ACC112 (cell line): ENCODE data around the gene BACE2.

Source experiments
- H2AFZ ChIP-seq: fragments of 200-600 bp; sonication (generic); one replicate; pipeline ENCODE4 v1.6.0; 2017; ENCODE audit warnings: antibody characterized with exemption, low read length; ENCODE audit not compliant: unreplicated experiment
- H3K27ac ChIP-seq: fragments of 200-600 bp; sonication (generic); 2 replicates; pipeline ENCODE4 v1.5.1; 2014; ENCODE audit warnings: low read depth, mild to moderate bottlenecking, antibody characterized with exemption, low read length, moderate library complexity
- H3K27me3 ChIP-seq: fragments of 200-600 bp; sonication (generic); 2 replicates; pipeline ENCODE4 v1.6.1; 2014; ENCODE audit warnings: mild to moderate bottlenecking, antibody characterized with exemption, low read length, moderate library complexity, mixed read lengths; ENCODE audit not compliant: insufficient read depth
- H3K36me3 ChIP-seq: fragments of 200-600 bp; sonication (generic); 2 replicates; pipeline ENCODE4 v1.6.1; 2016; ENCODE audit warnings: mild to moderate bottlenecking, antibody characterized with exemption, low read length, moderate library complexity, mixed read lengths; ENCODE audit not compliant: insufficient read depth
- H3K4me1 ChIP-seq: fragments of 200-600 bp; sonication (generic); one replicate; pipeline ENCODE4 v1.6.1; 2016; ENCODE audit warnings: low read length, mixed read lengths; ENCODE audit not compliant: insufficient read depth, unreplicated experiment, control insufficient read depth
- H3K4me3 ChIP-seq: fragments of 200-600 bp; sonication (generic); 2 replicates; pipeline ENCODE4 v1.5.1; 2014; ENCODE audit warnings: mild to moderate bottlenecking, low read depth, low read length
- H3K79me2 ChIP-seq: fragments of 200-600 bp; sonication (generic); one replicate; pipeline ENCODE4 v1.6.0; 2016; ENCODE audit warnings: low read length; ENCODE audit not compliant: control insufficient read depth, unreplicated experiment, insufficient read depth

Gene BACE2

DNA sequence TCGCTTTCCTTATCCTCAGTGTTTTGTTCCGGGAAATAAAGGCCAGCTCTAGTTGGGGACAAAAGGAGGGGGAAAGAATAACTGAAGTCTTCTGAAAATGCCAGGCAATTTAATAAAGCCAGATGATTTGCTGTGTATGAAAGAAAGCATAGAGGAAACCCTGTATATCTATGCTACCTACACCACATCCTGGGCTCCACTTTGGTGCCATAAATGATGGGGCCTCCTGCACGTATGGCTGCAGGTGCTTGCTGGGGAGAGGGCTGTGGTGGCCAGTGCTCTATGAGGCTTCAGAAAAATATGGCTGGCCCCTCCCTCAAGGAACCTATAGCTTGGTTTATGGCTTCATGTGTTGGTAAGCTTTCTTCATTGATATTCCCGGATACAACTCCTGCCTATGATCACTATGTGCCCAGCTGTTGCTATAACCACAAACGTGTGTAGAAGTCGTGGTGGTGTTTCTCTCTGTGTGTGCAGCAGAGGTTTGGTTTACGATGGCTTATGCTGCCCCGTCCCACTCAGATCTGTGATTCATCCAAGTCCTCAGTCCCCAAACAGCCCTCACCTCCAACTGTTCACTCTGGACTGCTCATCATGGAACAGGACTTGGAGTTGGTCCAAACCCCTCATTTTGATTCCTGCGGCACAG is 59.5 kb downstream of the BACE2 start:
- Histone ChIP-seq H3K4me1 (no peaks in the 10 kb centered on the region), H3K27me3 (no peaks in the 10 kb centered on the region), H3K36me3 (no peaks in the 10 kb centered on the region), H3K27ac (no peak overlapping the region), H3K79me2 (no peaks in the 10 kb centered on the region), H2AFZ (no peak overlapping the region), H3K4me3 (no peak overlapping the region)

DNA sequence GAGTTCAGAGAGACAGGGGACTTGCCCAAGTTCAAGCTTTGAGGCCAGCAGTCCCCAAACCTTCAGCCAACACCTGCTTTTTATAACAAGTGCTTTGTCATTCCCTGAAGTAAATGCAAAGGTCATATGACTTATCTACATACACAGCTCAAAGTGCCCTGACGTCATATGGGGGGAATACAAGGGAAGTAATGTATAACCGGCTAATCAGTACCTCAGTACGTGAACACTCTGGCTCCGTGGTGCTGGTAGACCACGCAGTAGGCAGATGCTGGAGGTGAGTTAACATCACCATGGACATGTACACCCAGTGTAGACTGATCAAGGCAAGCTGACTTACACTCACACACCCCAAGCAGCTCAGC is 60.0 kb downstream of the BACE2 start:
- Histone ChIP-seq H3K36me3 (no peaks in the 10 kb centered on the region), H2AFZ (no peak overlapping the region), H3K4me1 (no peaks in the 10 kb centered on the region), H3K79me2 (no peaks in the 10 kb centered on the region), H3K4me3 (no peak overlapping the region), H3K27ac (no peak overlapping the region), H3K27me3 (no peaks in the 10 kb centered on the region)

DNA sequence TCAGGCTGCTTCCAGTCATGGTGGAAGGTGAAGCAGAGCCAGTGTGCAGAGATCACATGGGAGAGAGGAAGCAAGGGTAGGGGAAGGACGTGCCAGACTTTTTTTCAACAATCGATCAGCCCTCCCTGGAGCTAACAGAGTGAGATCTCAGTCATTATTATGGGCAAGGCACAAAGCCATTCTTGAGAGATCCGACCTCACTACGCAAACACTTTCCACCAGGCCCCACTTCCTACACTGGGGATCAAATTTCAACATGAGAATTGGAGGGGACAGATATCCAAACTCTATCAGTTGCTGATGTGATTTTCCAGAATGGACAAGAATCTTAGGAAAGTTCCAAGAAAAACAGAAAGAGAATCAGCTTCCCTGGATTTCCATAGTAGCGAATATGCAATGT is 60.5 kb downstream of the BACE2 start:
- Histone ChIP-seq H3K79me2 (no peaks in the 10 kb centered on the region), H2AFZ (no peak overlapping the region), H3K27ac (no peak overlapping the region), H3K36me3 (no peaks in the 10 kb centered on the region), H3K4me1 (no peaks in the 10 kb centered on the region), H3K27me3 (no peaks in the 10 kb centered on the region), H3K4me3 (no peak overlapping the region)

DNA sequence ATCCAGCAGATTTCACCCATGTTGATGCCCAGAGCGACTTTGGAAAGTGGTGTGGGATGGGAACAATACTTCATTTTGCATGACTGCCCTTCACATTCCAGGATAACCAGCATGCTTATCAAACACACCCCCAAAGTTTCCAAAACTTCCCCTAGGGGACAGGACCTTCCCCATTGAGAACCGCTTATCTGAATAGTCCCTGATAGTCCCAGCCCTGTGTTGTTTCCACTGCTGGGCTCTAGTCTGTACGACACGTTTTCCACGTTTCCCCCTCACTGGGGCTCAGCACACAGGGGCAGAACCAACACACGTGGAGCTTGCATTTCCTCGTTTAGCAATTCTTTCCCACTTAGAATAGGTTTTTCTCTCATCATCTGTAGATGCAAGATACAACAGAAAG is 61.0 kb downstream of the BACE2 start:
- H3K27me3 ChIP-seq, result no peaks in the 10 kb centered on the region
- no peak overlapping the region for H3K4me3 ChIP-seq
- H3K36me3 ChIP-seq, result no peaks in the 10 kb centered on the region
- no peaks in the 10 kb centered on the region for H3K4me1 ChIP-seq
- H3K27ac ChIP-seq, result no peak overlapping the region
- no peak overlapping the region for H2AFZ ChIP-seq
- no peaks in the 10 kb centered on the region for H3K79me2 ChIP-seq

DNA sequence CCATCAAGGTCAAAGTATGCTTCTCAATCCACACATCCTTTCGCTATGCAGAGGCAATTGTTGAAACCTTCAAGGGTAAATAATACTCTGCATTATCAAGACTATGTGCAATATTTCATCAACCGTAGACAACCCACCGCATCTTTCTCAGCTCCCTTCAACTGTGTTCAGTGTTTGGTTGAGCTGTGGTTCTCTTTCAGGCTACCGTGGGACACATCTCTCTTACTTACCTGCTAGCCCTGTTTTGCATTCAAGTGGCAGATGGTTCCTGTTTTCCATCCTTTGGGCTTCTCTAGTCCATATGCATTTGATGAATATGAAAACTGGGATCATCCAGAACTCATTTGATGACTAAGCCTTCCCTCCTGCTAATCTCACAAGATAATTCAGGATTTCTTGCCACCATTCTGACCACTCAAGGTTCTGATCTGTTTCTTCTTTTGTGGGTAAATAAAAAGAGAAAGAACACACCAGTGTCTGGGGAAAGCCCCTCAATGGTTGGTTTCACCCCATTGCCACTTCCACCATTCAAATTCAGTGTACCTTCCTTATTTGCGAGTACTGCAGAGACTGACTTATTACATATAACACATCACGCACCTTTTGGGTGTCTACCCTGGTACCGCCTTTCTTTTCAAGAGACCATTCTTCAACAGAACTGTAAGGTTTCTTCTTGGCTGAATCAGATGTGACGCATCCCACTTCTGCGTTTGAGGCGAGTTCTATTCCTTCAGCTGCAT is 61.7 kb downstream of the BACE2 start:
- Histone ChIP-seq H3K4me3 (no peak overlapping the region), H3K27ac (no peak overlapping the region), H3K79me2 (no peaks in the 10 kb centered on the region), H3K27me3 (no peaks in the 10 kb centered on the region), H3K36me3 (no peaks in the 10 kb centered on the region), H2AFZ (no peak overlapping the region), H3K4me1 (no peaks in the 10 kb centered on the region)

DNA sequence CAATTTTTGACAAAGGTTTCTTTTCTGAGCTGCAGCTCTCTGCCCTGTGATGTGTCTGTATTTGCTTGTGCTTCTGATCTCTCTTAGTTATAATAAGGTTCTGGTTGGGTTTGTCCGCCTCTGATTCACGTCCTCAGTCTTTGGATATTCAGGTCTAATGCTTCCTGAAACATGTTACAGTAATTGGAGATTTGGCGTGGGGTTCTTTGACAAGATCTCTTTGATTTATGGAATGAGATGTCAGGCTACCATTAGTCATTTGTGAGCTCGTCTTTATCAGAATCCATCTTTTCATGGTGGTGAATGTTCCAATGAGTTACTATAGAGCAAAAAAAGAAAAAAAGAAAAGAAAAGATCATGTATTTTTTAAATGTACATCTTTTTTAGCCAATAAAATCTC is 62.5 kb downstream of the BACE2 start:
- no peaks in the 10 kb centered on the region for H3K4me1 ChIP-seq
- H3K79me2 ChIP-seq, result no peaks in the 10 kb centered on the region
- no peak overlapping the region for H3K27ac ChIP-seq
- no peak overlapping the region for H3K4me3 ChIP-seq
- no peak overlapping the region for H2AFZ ChIP-seq
- no peaks in the 10 kb centered on the region for H3K27me3 ChIP-seq
- H3K36me3 ChIP-seq, result no peaks in the 10 kb centered on the region

DNA sequence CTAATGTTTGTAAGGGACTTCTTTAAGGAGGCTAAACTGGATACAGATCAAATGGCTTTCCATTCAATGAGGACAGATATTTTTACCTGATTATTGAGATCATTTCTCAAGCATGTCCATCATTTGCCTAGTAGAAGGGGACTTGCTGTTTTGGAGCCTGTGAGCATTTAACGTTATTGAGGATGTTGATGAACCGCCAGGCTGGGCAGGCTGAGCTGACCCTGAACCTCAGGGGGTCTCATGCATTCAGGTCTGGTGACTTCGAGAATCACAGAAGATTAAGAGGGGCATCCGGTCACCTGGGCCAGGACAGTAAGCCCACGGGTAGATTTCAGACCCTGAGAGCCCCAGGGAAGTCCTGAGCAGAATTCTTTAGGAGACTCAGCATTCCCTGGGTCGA is 63.1 kb downstream of the BACE2 start:
- Histone ChIP-seq H2AFZ (no peak overlapping the region), H3K27ac (no peak overlapping the region), H3K79me2 (no peaks in the 10 kb centered on the region), H3K27me3 (no peaks in the 10 kb centered on the region), H3K4me1 (no peaks in the 10 kb centered on the region), H3K36me3 (no peaks in the 10 kb centered on the region), H3K4me3 (no peak overlapping the region)

DNA sequence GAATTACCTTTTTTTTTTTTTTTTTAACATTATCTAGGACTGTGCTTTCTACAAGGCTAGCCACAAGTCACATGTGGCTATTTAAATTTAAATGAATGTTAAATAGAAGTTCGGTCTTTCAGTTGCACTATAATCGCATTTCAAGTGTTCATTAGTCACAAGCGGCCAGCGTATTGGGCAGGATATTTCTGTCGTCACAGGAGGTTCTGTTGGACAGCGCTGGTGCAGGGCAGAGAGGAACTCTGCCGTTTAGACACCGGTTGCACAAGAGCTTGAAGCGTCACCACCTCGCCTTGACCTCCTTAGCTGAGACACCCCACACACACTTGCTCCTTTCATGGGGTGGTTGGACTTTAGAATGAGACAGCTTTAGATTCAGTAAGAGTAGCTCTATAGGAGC is 64.1 kb downstream of the BACE2 start:
- H3K27me3 ChIP-seq, result no peaks in the 10 kb centered on the region
- H2AFZ ChIP-seq, result no peak overlapping the region
- no peaks in the 10 kb centered on the region for H3K36me3 ChIP-seq
- H3K4me1 ChIP-seq, result no peaks in the 10 kb centered on the region
- no peak overlapping the region for H3K27ac ChIP-seq
- no peaks in the 10 kb centered on the region for H3K79me2 ChIP-seq
- no peak overlapping the region for H3K4me3 ChIP-seq

DNA sequence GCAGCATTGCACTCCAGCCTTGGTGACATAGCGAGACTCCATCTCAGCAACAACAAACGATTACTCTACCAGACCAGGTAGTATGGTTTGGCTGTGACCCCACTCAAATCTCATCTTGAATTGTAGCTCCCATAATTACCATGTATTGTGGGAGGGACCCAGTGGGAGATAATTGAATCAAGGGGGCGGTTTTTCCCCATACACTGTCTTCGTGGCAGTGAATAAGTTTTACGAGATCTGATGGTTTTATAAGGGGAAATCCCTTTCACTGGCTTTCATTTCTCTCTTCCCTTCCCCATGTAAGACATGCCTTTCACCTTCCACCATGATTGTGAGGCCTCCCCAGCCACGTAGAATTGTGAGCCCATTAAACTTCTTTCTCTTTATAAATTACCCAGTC is 66.0 kb downstream of the BACE2 start:
- Histone ChIP-seq H2AFZ (no peak overlapping the region), H3K36me3 (no peaks in the 10 kb centered on the region), H3K4me1 (no peaks in the 10 kb centered on the region), H3K79me2 (no peaks in the 10 kb centered on the region), H3K27ac (no peak overlapping the region), H3K27me3 (no peaks in the 10 kb centered on the region), H3K4me3 (no peak overlapping the region)

DNA sequence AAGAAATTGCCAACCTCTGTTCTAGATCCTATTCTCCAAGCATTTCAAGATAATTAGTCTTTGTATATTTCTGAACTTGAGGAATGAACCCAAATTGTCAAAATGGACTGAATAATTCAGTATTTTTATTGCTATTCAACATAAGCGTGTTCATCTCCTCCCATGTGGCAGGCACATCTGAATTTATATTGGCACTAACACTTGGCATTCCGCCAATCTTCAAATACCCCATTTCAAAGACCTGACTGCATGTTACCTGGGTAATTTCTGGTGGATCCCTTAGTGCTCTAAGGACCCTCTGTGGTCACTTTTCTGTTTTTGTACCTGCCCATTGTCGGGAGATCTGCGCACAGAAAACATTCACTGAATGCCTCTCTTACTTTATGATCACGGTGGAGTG is 66.6 kb downstream of the BACE2 start:
- no peaks in the 10 kb centered on the region for H3K27me3 ChIP-seq
- H3K36me3 ChIP-seq, result no peaks in the 10 kb centered on the region
- H3K27ac ChIP-seq, result no peak overlapping the region
- H3K79me2 ChIP-seq, result no peaks in the 10 kb centered on the region
- H3K4me3 ChIP-seq, result no peak overlapping the region
- no peak overlapping the region for H2AFZ ChIP-seq
- no peaks in the 10 kb centered on the region for H3K4me1 ChIP-seq

DNA sequence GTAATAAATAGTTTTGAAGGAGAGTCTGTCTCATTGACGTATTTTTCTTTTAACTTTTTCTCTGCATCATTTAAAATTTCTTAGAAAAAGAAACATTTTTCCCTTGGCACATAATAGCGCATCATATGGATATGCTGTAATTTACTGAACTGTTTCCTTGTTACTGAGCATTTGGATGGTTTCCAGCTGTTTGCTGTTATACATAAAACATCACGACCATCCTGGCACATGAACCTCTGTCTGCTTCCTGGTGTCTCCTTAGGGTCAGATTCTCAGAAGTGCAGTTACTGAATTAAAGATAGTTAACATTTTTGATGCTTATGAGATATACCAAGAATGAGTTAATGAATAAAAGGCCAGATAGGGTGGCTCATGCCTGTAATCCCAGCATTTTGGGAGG is 67.2 kb downstream of the BACE2 start:
- Histone ChIP-seq H3K4me1 (no peaks in the 10 kb centered on the region), H3K27ac (no peak overlapping the region), H3K36me3 (no peaks in the 10 kb centered on the region), H3K4me3 (no peak overlapping the region), H3K27me3 (no peaks in the 10 kb centered on the region), H2AFZ (no peak overlapping the region), H3K79me2 (no peaks in the 10 kb centered on the region)
